ENCODE data around the gene PRDX5.

The PRDX5 gene

DNA sequence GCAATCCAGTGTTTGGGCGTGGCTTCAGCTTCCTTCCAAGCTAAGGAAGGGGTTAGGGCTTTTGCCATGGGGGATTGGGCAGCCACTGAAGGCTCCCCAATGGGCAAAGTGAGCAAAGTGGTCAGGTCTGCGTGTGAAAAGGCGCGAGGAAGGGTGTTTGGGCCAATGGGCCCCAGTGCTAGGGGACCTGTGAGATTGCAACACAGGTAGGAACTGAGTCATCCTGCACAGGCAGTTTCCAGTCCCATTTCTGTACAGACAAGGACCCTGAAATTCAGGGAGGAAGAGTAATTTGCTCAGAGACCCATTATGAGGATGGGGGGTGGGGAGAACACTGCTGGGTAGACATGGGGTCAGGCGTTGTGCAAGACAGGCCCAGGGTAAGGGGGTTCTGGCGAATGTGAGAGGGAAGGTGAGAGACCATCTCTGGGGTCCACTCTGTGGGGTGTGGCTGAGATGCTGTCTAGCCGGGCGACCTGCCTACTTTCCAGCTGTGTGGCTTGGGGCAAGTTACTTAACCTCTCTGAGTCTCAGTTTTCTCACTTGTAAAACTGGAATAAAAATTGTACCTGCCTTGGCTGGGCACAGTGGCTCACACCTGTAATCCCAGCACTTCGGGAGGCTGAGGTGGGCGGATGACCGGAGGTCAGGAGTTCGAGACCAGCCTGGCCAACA, 29.4 kb downstream of the PRDX5 start:
- TF ChIP-seq REST (IDR thresholded peaks at IDR 0.05; ENCODE audit: insufficient replicate concordance, low read depth) (no peak), POLR2AphosphoS5 (IDR thresholded peaks at IDR 0.05; ENCODE audit: low read depth) (no peak), GABPA (IDR thresholded peaks at IDR 0.05; ENCODE audit: low read depth) (no peak), SPI1 (IDR thresholded peaks at IDR 0.05; ENCODE audit: borderline replicate concordance, low read depth) (no peak)
- TF ChIP-seq, protein P1, sequence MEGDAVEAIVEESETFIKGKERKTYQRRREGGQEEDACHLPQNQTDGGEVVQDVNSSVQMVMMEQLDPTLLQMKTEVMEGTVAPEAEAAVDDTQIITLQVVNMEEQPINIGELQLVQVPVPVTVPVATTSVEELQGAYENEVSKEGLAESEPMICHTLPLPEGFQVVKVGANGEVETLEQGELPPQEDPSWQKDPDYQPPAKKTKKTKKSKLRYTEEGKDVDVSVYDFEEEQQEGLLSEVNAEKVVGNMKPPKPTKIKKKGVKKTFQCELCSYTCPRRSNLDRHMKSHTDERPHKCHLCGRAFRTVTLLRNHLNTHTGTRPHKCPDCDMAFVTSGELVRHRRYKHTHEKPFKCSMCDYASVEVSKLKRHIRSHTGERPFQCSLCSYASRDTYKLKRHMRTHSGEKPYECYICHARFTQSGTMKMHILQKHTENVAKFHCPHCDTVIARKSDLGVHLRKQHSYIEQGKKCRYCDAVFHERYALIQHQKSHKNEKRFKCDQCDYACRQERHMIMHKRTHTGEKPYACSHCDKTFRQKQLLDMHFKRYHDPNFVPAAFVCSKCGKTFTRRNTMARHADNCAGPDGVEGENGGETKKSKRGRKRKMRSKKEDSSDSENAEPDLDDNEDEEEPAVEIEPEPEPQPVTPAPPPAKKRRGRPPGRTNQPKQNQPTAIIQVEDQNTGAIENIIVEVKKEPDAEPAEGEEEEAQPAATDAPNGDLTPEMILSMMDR (IDR thresholded peaks at IDR 0.05; ENCODE audit: insufficient read depth, low read length): no peak
- peak overlapping the region; percentile 63 for H3K27ac ChIP-seq (replicated peaks)

DNA sequence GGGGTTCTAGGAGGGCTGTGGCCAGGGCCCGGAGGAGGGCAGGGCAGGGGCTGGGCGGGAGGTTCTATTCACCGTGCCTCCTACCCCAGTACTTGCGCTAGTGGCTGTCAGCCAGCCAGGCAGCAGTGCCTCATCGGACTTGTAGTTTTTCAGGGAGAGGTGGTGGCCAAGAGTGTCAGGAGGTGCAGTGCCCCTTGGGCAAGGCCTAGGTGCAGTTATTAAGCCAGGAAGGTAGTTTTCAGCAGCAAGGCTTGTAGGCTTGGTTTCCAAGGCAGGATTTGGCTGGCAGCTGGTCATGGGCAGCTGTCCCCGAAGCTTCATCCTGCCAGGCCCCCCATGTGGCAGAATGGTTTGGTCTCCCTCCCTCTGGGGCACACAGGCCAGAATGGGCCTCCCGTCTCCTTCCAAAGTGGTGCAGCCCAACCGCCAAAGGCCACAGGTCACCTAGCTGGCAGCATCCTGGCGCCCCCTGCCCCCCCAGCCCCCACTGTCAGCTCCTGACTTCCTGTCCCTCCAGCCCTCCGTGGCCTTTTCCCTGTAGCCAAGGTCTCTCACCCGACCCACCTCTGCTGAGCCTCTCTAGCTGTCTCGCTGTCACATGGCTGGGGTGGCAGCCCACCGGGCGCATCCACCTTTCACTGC, 30.6 kb downstream of the PRDX5 start:
- TF ChIP-seq REST (IDR thresholded peaks at IDR 0.05; ENCODE audit: insufficient replicate concordance, low read depth) (no peak), GABPA (IDR thresholded peaks at IDR 0.05; ENCODE audit: low read depth) (no peak), SPI1 (IDR thresholded peaks at IDR 0.05; ENCODE audit: borderline replicate concordance, low read depth) (no peak), POLR2AphosphoS5 (IDR thresholded peaks at IDR 0.05; ENCODE audit: low read depth) (no peak)
- TF ChIP-seq, protein P1 (IDR thresholded peaks at IDR 0.05; ENCODE audit: insufficient read depth, low read length): no peak
- no peak overlapping the region for H3K4me3 ChIP-seq (replicated peaks; ENCODE audit: insufficient read depth, low read length)
- no peaks in the 10 kb centered on the region for H3K27me3 ChIP-seq (ENCODE audit: insufficient read depth, poor library complexity, severe bottlenecking)
- no peak overlapping the region for H3K27ac ChIP-seq (replicated peaks)
- DNase-seq (ENCODE audit: low read depth in 1 of 2, low spot score in 1 of 2): no peak

More for the DNA sequence above, 29.4 kb downstream of the PRDX5 start:
- peak; percentile 70 to 84 for DNase-seq (ENCODE audit: low read depth in 1 of 2, low spot score in 1 of 2)
- Histone ChIP-seq H3K27me3 (ENCODE audit: insufficient read depth, poor library complexity, severe bottlenecking) (no peaks in the 10 kb centered on the region), H3K4me3 (replicated peaks; ENCODE audit: insufficient read depth, low read length) (no peak overlapping the region)

DNA sequence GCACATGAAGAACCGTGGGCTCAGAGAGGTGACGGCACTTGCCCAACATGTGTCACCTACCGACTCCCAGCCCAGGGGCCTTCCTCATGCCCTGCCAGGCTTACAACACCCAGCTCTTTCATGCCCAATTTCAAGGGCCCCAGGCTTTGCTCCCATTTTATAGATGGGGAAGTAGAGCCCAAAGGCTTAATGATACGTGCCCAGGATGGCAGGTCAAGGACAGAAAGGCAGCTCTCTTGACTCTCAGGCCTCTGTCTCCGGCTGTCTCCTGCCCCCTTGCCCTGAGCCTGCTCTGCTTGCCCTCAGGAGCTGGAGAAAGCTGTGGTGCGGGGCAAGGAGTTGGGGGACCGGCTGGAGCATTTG, 31.1 kb downstream of the PRDX5 start:
- Histone ChIP-seq H3K27me3 (ENCODE audit: insufficient read depth, poor library complexity, severe bottlenecking) (no peaks in the 10 kb centered on the region), H3K4me3 (replicated peaks; ENCODE audit: insufficient read depth, low read length) (no peak overlapping the region), H3K27ac (replicated peaks) (no peak overlapping the region)
- no peak for DNase-seq (ENCODE audit: low read depth in 1 of 2, low spot score in 1 of 2)
- TF ChIP-seq, protein P1 (IDR thresholded peaks at IDR 0.05; ENCODE audit: insufficient read depth, low read length): no peak
- TF ChIP-seq SPI1 (IDR thresholded peaks at IDR 0.05; ENCODE audit: borderline replicate concordance, low read depth): no peak
- no peak for TF ChIP-seq GABPA (IDR thresholded peaks at IDR 0.05; ENCODE audit: low read depth)
- no peak for TF ChIP-seq REST (IDR thresholded peaks at IDR 0.05; ENCODE audit: insufficient replicate concordance, low read depth)
- TF ChIP-seq POLR2AphosphoS5 (IDR thresholded peaks at IDR 0.05; ENCODE audit: low read depth): no peak

Measured in HL-60 (cell line).